ENCODE measurements around the gene KDM3A.

- TF ChIP-seq CTCF (IDR thresholded peaks at IDR 0.05; ENCODE audit: poor library complexity, severe bottlenecking) (no peak), EZH2 (IDR thresholded peaks at IDR 0.05; ENCODE audit: borderline replicate concordance, insufficient read depth, low read length, poor library complexity, severe bottlenecking) (no peak), POLR2AphosphoS5 (IDR thresholded peaks at IDR 0.05) (no peak), SMC3 (conservative IDR thresholded peaks at IDR 0.05; ENCODE audit: poor library complexity) (no peak), EP300 (conservative IDR thresholded peaks at IDR 0.05; ENCODE audit: poor library complexity, severe bottlenecking) (no peak), TAF1 (IDR thresholded peaks at IDR 0.05; ENCODE audit: low read depth) (no peak), REST (IDR thresholded peaks at IDR 0.05; ENCODE audit: borderline replicate concordance) (no peak), MXI1 (conservative IDR thresholded peaks at IDR 0.05; ENCODE audit: poor library complexity, severe bottlenecking) (no peak)
Observed at GRCh38 chr2:86485802-86486201, 44.6 kb downstream of the KDM3A start.
